Uterus (tissue), 4 donors: ENCODE results near the gene CATSPER3. TPM values are rescaled to one million over a fixed set of nuclear protein-coding genes. Genes with fewer than 3 reads are reported as not detected.

Experiments used
- DNase-seq, 2 donors: peaks; one replicate each; pipeline ENCODE4 v3.0.0-alpha.2; 2019 to 2020
- H3K27ac ChIP-seq, 2 donors: fragments of 200-600 bp; sonication (generic); 1 replicate in 1 of 2; 2 replicates in 1 of 2; pipeline ENCODE4 v1.5.1; 2016 to 2018
- H3K27me3 ChIP-seq, 2 donors: fragments of 200-600 bp; sonication (generic); one replicate each; pipeline ENCODE4 v1.5.1; 2018 to 2019; ENCODE audit warnings: control low read depth in 1 of 2
- H3K36me3 ChIP-seq, 2 donors: fragments of 200-600 bp; sonication (generic); one replicate each; pipeline ENCODE4 v1.5.1; 2019; ENCODE audit warnings: control low read depth in 1 of 2
- H3K4me1 ChIP-seq, 2 donors: fragments of 200-600 bp; sonication (generic); one replicate each; pipeline ENCODE4 v1.5.1; 2018 to 2019; ENCODE audit warnings: control low read depth in 1 of 2
- H3K4me3 ChIP-seq, 2 donors: fragments of 200-600 bp; sonication (generic); 1 replicate in 1 of 2; 2 replicates in 1 of 2; pipeline ENCODE4 v1.5.1; 2018 to 2019; ENCODE audit warnings: mild to moderate bottlenecking in 1 of 2
- H3K9me3 ChIP-seq, 2 donors: fragments of 200-600 bp; sonication (generic); one replicate each; pipeline ENCODE4 v1.5.1; 2019; ENCODE audit warnings: control low read depth in 1 of 2
- POLR2A ChIP-seq, 2 donors: fragments of 450-650 bp; IDR thresholded peaks; one replicate each; pipeline ENCODE4 v1.6.1; 2016; ENCODE audit warnings: antibody characterized with exemption in 2 of 2, mild to moderate bottlenecking in 1 of 2, moderate library complexity in 1 of 2
- intact Hi-C: fragments of 100-400 bp; cut with DNase I; formaldehyde crosslinking; loops from one replicate; pipeline ENCODE4 v1.15.1; 2023; ENCODE audit warnings: low total_unique reads
- total RNA-seq, 4 donors: library from RNA; depleted of rRNA in 3 of 4; stranded (reverse); fragments of >200 nt in 3 of 4; gene quantifications; one replicate each; pipeline versions ENCODE4 v1.1.0 to v1.2.4, GENCODE V29; 2014 to 2023
- TF ChIP-seq, protein P1 (sequence below), 4 experiments: fragments of 200-600 bp in 2 of 4; fragments of 450-650 bp in 2 of 4; sonication (generic) in 2 of 4; IDR thresholded peaks; one replicate each; pipeline ENCODE4 v1.5.1; 2016 to 2019; ENCODE audit warnings: antibody characterized with exemption in 4 of 4, mild to moderate bottlenecking in 2 of 4, moderate library complexity in 1 of 4
- donor health status: DM: yes; HTN: yes; CAD: no.

CATSPER3 gene
- total RNA-seq, 4 donors from 2014 or later: 0.48 to 2.7 TPM; not detected in 2

DNA sequence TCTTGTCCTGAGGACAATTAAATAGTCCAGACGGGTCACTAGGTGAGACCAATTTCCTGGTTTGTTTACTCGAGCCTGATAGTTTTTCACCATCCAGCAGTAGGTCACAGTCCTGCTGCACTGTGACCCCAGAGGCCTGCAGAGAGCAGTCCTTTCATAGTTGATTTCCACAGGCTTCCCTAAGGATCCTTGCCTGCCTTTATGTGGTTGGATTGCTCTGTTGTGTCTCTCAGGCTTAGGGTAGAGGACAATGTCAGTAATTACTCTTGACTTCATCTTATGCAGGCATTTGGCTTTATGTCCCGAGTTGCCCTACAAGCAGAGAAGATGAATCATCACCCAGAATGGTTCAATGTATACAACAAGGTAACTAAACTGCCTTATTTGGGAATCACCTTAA is 9.0 kb upstream of the CATSPER3 start:
- H3K9me3 ChIP-seq: no peaks in the 10 kb centered on the region
- H3K4me3 ChIP-seq: no peak overlapping the region
- H3K27me3 ChIP-seq: no peaks in the 10 kb centered on the region
- DNase-seq: no peak
- H3K36me3 ChIP-seq: no peaks in the 10 kb centered on the region
- H3K27ac ChIP-seq: no peak overlapping the region
- no peaks in the 10 kb centered on the region for H3K4me1 ChIP-seq
- intact Hi-C loops: no loop called here
- TF ChIP-seq, protein P1, sequence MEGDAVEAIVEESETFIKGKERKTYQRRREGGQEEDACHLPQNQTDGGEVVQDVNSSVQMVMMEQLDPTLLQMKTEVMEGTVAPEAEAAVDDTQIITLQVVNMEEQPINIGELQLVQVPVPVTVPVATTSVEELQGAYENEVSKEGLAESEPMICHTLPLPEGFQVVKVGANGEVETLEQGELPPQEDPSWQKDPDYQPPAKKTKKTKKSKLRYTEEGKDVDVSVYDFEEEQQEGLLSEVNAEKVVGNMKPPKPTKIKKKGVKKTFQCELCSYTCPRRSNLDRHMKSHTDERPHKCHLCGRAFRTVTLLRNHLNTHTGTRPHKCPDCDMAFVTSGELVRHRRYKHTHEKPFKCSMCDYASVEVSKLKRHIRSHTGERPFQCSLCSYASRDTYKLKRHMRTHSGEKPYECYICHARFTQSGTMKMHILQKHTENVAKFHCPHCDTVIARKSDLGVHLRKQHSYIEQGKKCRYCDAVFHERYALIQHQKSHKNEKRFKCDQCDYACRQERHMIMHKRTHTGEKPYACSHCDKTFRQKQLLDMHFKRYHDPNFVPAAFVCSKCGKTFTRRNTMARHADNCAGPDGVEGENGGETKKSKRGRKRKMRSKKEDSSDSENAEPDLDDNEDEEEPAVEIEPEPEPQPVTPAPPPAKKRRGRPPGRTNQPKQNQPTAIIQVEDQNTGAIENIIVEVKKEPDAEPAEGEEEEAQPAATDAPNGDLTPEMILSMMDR (IDR thresholded peaks at IDR 0.05): no peak
- no peak for TF ChIP-seq POLR2A (IDR thresholded peaks at IDR 0.05)

GRCh38 chr5:134963098-134963497 is 4.6 kb upstream of the CATSPER3 start:
- no peaks in the 10 kb centered on the region for H3K36me3 ChIP-seq
- no peak for DNase-seq
- H3K4me3 ChIP-seq: no peak overlapping the region
- H3K9me3 ChIP-seq: no peaks in the 10 kb centered on the region
- H3K27ac ChIP-seq: no peak overlapping the region
- TF ChIP-seq POLR2A (IDR thresholded peaks at IDR 0.05): no peak
- TF ChIP-seq, protein P1 (IDR thresholded peaks at IDR 0.05): no peak
- intact Hi-C loops: no loop called here
- no peaks in the 10 kb centered on the region for H3K4me1 ChIP-seq
- H3K27me3 ChIP-seq: no peaks in the 10 kb centered on the region

DNA sequence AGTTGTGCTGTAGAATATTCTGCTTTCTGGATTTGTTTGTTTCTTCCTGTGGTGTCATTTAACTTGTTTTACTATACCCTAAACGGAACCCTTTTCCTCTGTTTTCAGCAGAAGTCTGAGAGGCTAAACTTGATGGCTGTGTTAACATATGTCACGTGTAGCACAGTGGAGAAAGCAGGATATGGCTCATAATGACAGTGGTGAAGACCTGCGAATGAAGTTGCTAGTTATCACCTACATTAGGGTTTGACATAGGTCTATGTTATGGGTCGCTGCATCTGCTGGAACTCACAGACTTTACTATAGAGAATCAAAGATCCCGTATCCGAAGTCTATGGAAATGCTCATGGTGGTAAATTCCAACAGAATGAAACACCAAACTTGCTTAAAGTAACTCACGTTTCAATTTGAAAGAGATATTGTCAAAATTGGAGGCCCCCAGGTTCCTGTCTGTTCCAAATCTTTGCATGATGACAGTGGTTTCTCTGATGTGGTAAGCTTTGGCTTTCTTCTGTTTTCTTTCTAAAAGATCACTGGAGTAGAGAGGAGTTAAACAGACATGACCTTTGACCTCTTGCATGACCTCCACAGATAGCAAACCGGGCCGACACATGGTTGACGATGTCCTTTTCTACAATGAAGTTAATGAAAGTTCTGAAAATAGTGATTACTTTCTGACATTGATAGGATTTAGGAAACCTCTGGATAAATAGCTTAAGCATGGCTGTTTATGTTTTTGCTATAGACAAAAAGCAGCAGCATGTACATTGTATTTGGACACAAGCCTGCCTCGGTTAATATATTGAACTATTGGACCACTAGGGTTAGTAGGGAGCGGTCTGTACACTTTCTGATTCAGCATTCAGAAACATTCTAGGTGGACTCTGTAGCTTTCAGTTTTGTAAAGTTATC is 3.1 kb upstream of the CATSPER3 start:
- H3K4me3 ChIP-seq: no peak overlapping the region
- intact Hi-C loops: no loop called here
- TF ChIP-seq POLR2A (IDR thresholded peaks at IDR 0.05): no peak
- TF ChIP-seq, protein P1 (IDR thresholded peaks at IDR 0.05): no peak
- DNase-seq: no peak
- no peaks in the 10 kb centered on the region for H3K4me1 ChIP-seq
- no peak overlapping the region for H3K27ac ChIP-seq
- H3K27me3 ChIP-seq: no peaks in the 10 kb centered on the region
- no peaks in the 10 kb centered on the region for H3K36me3 ChIP-seq
- no peaks in the 10 kb centered on the region for H3K9me3 ChIP-seq

DNA sequence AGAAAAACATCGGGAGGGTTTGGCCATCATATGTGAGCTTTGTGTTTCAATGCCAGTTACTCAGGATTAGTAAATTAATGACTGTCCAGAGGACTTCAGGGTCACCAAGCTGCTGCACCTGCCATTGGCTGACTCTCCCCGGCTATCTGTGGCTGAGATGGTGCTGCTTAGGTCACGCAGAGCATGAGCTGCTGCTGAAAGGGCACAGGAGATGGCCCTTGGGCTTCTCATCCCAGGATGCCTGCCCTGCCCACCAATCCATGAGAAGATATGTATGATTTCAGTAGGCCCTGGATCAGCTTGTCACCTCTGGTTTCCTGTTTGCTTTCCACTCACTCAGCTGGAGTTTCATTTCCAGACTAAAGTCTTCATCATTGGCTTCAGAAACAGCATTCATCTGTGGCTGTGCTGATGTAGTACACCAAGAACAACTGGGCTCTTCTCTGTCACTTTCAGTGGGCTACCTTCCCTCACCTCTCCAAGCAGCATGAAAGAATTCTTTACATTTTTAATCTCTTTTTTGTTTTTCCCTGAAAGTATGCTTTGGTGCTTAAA is 2.4 kb upstream of the CATSPER3 start:
- TF ChIP-seq, protein P1 (IDR thresholded peaks at IDR 0.05): no peak
- no peak for TF ChIP-seq POLR2A (IDR thresholded peaks at IDR 0.05)
- Histone ChIP-seq H3K36me3 (no peaks in the 10 kb centered on the region), H3K4me3 (no peak overlapping the region), H3K9me3 (no peaks in the 10 kb centered on the region), H3K27ac (no peak overlapping the region), H3K27me3 (no peaks in the 10 kb centered on the region), H3K4me1 (no peaks in the 10 kb centered on the region)
- DNase-seq: no peak
- intact Hi-C loops: no loop called here

GRCh38 chr5:134968055-134968454 is 348 bp downstream of the CATSPER3 start:
- Histone ChIP-seq H3K27ac (no peak overlapping the region), H3K27me3 (no peaks in the 10 kb centered on the region), H3K9me3 (no peaks in the 10 kb centered on the region), H3K4me3 (no peak overlapping the region), H3K36me3 (no peaks in the 10 kb centered on the region), H3K4me1 (no peaks in the 10 kb centered on the region)
- intact Hi-C loops: no loop called here
- DNase-seq: no peak
- TF ChIP-seq, protein P1 (IDR thresholded peaks at IDR 0.05): no peak
- TF ChIP-seq POLR2A (IDR thresholded peaks at IDR 0.05): no peak
